HL-60 (cell line): ENCODE results near the gene CALHM1.

Experiments used
- DNase-seq, 2 experiments: peaks; one replicate each; pipeline ENCODE4 v3.0.0-alpha.2; 2010 to 2020; ENCODE audit warnings: low read depth in 1 of 2, low spot score in 1 of 2
- H3K27ac ChIP-seq: fragments of 250-450 bp; sonication (Bioruptor Pico); replicated peaks from 2 replicates; pipeline ENCODE4 v1.5.1; 2020; ENCODE audit warnings: mild to moderate bottlenecking, moderate library complexity
- H3K27me3 ChIP-seq: fragments of 250-450 bp; sonication (Bioruptor Pico); 2 replicates; pipeline ENCODE4 v1.5.1; 2021; ENCODE audit warnings: mild to moderate bottlenecking, moderate library complexity; ENCODE audit not compliant: insufficient read depth, poor library complexity, severe bottlenecking
- H3K4me3 ChIP-seq: replicated peaks from 2 replicates; pipeline ENCODE4 v1.5.1; 2011; ENCODE audit warnings: mild to moderate bottlenecking, control low read depth, low read length; ENCODE audit not compliant: insufficient read depth
- CTCF ChIP-seq: IDR thresholded peaks from one replicate; pipeline ENCODE4 v1.5.1; 2011; ENCODE audit warnings: low read length, control low read depth, inconsistent platforms; ENCODE audit not compliant: insufficient read depth
- GABPA ChIP-seq: IDR thresholded peaks from 2 replicates; pipeline ENCODE4 v1.6.1; 2012; ENCODE audit warnings: low read depth
- POLR2AphosphoS5 ChIP-seq: IDR thresholded peaks from 2 replicates; pipeline ENCODE4 v1.6.1; 2012; ENCODE audit warnings: low read depth
- REST ChIP-seq: IDR thresholded peaks from 2 replicates; pipeline ENCODE4 v1.6.1; 2012; ENCODE audit warnings: low read depth; ENCODE audit not compliant: insufficient replicate concordance
- SPI1 ChIP-seq: IDR thresholded peaks from 2 replicates; pipeline ENCODE4 v1.6.1; 2012; ENCODE audit warnings: low read depth, mild to moderate bottlenecking, borderline replicate concordance

Gene CALHM1

DNA sequence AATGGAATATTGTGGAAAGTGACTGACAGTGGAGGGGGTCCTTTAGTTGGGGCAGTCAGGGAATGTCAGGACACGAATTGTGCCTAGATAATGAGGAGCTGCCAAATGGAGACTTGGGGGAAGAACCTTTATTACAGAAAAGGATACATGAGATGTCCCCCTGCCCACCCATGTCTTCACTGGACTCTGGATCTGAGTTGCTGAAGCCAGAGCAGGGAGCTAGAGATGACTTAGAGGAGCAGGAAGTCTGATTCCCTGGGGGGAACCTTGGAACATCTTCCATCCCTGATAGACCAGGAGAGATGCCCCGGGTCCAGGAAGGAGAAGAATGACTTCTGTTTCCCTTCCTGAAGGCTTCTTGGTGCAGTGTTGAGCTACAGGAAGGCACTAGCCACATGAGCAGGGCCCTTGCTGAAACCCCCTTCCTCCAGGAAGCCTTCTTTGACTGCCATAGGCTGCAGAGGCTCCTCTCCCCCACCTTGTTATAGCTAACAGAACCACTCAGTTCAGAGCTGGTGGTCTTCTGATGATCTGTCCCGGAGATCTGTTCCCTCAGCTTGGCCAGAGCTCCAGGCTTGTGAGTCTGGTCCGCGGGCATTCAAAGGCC is 34.1 kb upstream of the CALHM1 start:
- TF ChIP-seq REST = no peak
- TF ChIP-seq SPI1 = no peak
- no peak for TF ChIP-seq POLR2AphosphoS5
- no peak for TF ChIP-seq GABPA
- no peak for TF ChIP-seq CTCF
- no peak for DNase-seq
- Histone ChIP-seq H3K27ac (no peak overlapping the region), H3K27me3 (peaks cover 36% of the 10 kb centered on the region), H3K4me3 (no peak overlapping the region)

DNA sequence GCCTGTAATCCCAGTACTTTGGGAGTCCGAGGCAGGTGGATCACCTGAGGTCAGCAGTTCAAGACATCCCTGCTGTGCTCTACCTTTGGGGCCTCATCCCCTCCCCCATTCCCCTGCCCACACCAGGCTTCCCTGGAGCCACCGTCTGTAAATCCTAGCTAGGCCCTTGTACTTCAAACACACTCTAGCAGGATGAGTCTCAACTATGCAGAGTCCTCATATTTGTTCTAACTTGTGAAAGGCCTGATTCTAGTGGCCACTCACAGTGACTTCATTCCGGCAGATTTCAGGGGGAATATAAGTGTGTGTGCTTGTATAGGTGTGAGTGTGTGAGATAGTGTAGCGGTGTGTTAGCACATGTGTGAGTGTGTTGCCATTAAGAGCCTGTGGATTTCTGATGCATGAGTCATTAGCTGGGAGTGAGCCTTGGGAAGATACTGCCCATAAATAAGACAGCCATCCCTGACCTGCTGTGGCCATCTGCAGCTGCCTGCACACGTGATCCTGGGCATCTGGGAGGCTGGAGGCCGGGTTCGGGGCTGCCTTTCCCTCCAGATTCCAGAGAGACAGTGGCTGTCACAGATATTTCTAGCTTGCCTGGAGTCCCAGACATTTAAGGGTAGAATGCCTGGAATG is 33.1 kb upstream of the CALHM1 start:
- Histone ChIP-seq H3K27me3 (peaks cover 30% of the 10 kb centered on the region), H3K4me3 (no peak overlapping the region), H3K27ac (no peak overlapping the region)
- no peak for DNase-seq
- no peak for TF ChIP-seq POLR2AphosphoS5
- TF ChIP-seq REST = no peak
- no peak for TF ChIP-seq CTCF
- no peak for TF ChIP-seq SPI1
- TF ChIP-seq GABPA = no peak

GRCh38 chr10:103490986-103491314 is 32.2 kb upstream of the CALHM1 start:
- H3K27ac ChIP-seq = no peak overlapping the region
- H3K27me3 ChIP-seq = peaks cover 27% of the 10 kb centered on the region
- no peak for TF ChIP-seq SPI1
- no peak for TF ChIP-seq REST
- no peak for TF ChIP-seq GABPA
- TF ChIP-seq POLR2AphosphoS5 = no peak
- no peak for TF ChIP-seq CTCF
- no peak for DNase-seq
- H3K4me3 ChIP-seq = no peak overlapping the region
